Measurements from ENCODE around the gene FAH. TPM values are rescaled to one million over a fixed set of nuclear protein-coding genes. Genes with fewer than 3 reads are reported as not detected.

FAH gene
- polyA plus RNA-seq, 3 donors, result 16.5 to 25.4 (median 24.0) TPM

GRCh38 chr15:80182611-80183261, 29.9 kb downstream of the FAH start:
- Mint-ChIP-seq H3K4me1 (no peaks in the 10 kb centered on the region), H3K27ac (no peak overlapping the region), H3K27me3 (ENCODE audit: low read depth in 3 of 3) (no peaks in the 10 kb centered on the region), H3K4me3 (no peak overlapping the region), H3K36me3 (peaks cover 83 to 94% of the 10 kb centered on the region in 2 donors), H3K9me3 (peaks cover 0 to 2% (median 0%) of the 10 kb centered on the region in 7 donors)
- Histone ChIP-seq H3K4me2 (replicated peaks; ENCODE audit: extremely low read depth, low read length, poor library complexity, severe bottlenecking) (no peak overlapping the region), H3K4me3 (replicated peaks in 1 of 3; ENCODE audit: low read depth in 2 of 3, low read length in 3 of 3) (no peak overlapping the region), H3K9me3 (replicated peaks in 1 of 2; ENCODE audit: control insufficient read depth in 1 of 2, insufficient read depth in 1 of 2, low read length in 2 of 2) (no peaks in the 10 kb centered on the region), H3K4me1 (ENCODE audit: control insufficient read depth in 1 of 2, insufficient read depth in 2 of 2, low read length in 2 of 2) (no peaks in the 10 kb centered on the region), H3K27me3 (ENCODE audit: control insufficient read depth in 2 of 2, insufficient read depth in 2 of 2, low read length in 2 of 2) (no peaks in the 10 kb centered on the region), H4K20me1 (ENCODE audit: insufficient read depth, low read length) (no peaks in the 10 kb centered on the region), H3K9ac (ENCODE audit: insufficient read depth, low read length, poor library complexity, severe bottlenecking) (no peak overlapping the region), H3K79me2 (ENCODE audit: insufficient read depth, low read length) (no peaks in the 10 kb centered on the region), H3K36me3 (replicated peaks in 1 of 2; ENCODE audit: control insufficient read depth in 1 of 2, insufficient read depth in 2 of 2, low read length in 2 of 2) (peaks cover 79 to 99% of the 10 kb centered on the region in 2 donors), H2AFZ (ENCODE audit: insufficient read depth, low read depth, low read length, poor library complexity, severe bottlenecking) (no peak overlapping the region), H3K27ac (ENCODE audit: low read depth in 1 of 2, low read length in 2 of 2) (no peak overlapping the region)
- intact Hi-C loops (cut with micrococcal nuclease), result no loop called here
- DNase-seq, result no peak
- 98% methylated on average over 5 of the region's 5 CpGs for WGBS (ENCODE audit: insufficient coverage)
- no peak for TF ChIP-seq CTCF (IDR thresholded peaks at IDR 0.05)

DNA sequence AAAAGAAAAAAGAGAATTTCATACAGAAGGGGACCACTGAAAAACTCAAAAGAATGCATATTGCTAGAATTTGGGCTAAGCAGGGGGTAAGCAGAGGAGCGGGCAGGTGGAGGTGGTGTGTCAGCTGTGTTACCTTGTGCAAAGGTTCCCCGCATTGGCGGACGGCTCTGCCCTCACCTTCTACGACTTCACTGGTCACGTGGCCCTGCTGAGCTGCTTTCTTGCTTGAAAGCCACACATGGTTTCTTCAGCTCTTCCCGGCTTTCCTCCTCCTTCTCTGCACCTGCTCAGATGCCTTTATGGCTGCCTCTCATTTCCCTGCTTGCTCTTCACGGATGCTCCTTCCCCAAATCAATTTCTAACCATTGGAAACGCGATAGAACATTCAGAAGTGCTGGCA, 30.5 kb downstream of the FAH start:
- no peak for DNase-seq
- no peak overlapping the region for H3K4me3 Mint-ChIP-seq
- WGBS (ENCODE audit: insufficient coverage), result 97% methylated on average over 10 of the region's 10 CpGs
- H3K9ac ChIP-seq (ENCODE audit: insufficient read depth, low read length, poor library complexity, severe bottlenecking), result no peak overlapping the region
- peaks cover 77 to 99% of the 10 kb centered on the region in 2 donors for H3K36me3 ChIP-seq (replicated peaks in 1 of 2; ENCODE audit: control insufficient read depth in 1 of 2, insufficient read depth in 2 of 2, low read length in 2 of 2)
- peaks cover 0 to 2% (median 0%) of the 10 kb centered on the region in 7 donors for H3K9me3 Mint-ChIP-seq
- intact Hi-C loops (cut with micrococcal nuclease), result no loop called here
- H2AFZ ChIP-seq (ENCODE audit: insufficient read depth, low read depth, low read length, poor library complexity, severe bottlenecking), result no peak overlapping the region
- no peaks in the 10 kb centered on the region for H3K79me2 ChIP-seq (ENCODE audit: insufficient read depth, low read length)
- H3K27me3 Mint-ChIP-seq (ENCODE audit: low read depth in 3 of 3), result no peaks in the 10 kb centered on the region
- no peaks in the 10 kb centered on the region for H3K4me1 ChIP-seq (ENCODE audit: control insufficient read depth in 1 of 2, insufficient read depth in 2 of 2, low read length in 2 of 2)
- H4K20me1 ChIP-seq (ENCODE audit: insufficient read depth, low read length), result no peaks in the 10 kb centered on the region
- H3K27me3 ChIP-seq (ENCODE audit: control insufficient read depth in 2 of 2, insufficient read depth in 2 of 2, low read length in 2 of 2), result no peaks in the 10 kb centered on the region
- peak overlapping the region in 1 of 7 donors; percentile 31 for H3K27ac Mint-ChIP-seq
- H3K4me2 ChIP-seq (replicated peaks; ENCODE audit: extremely low read depth, low read length, poor library complexity, severe bottlenecking), result no peak overlapping the region
- TF ChIP-seq CTCF (IDR thresholded peaks at IDR 0.05), result no peak
- H3K4me1 Mint-ChIP-seq, result no peaks in the 10 kb centered on the region
- H3K27ac ChIP-seq (ENCODE audit: low read depth in 1 of 2, low read length in 2 of 2), result no peak overlapping the region
- no peaks in the 10 kb centered on the region for H3K9me3 ChIP-seq (replicated peaks in 1 of 2; ENCODE audit: control insufficient read depth in 1 of 2, insufficient read depth in 1 of 2, low read length in 2 of 2)
- H3K4me3 ChIP-seq (replicated peaks in 1 of 3; ENCODE audit: low read depth in 2 of 3, low read length in 3 of 3), result no peak overlapping the region
- H3K36me3 Mint-ChIP-seq, result peaks cover 84 to 94% of the 10 kb centered on the region in 2 donors
